Measurements from ENCODE around the gene SQOR. TPM values are rescaled to one million over a fixed set of nuclear protein-coding genes. Genes with fewer than 3 reads are reported as not detected.

Gene SQOR
- total RNA-seq, 1 donor from 2014 or later = 48.0 TPM

- intact Hi-C loops (cut with DNase I) = no loop called here
- ATAC-seq = peak; percentile 65
- DNase-seq (ENCODE audit: low spot score) = no peak
These were observed 19.0 kb downstream of the SQOR start for GRCh38 chr15:45653702-45654424.

DNA sequence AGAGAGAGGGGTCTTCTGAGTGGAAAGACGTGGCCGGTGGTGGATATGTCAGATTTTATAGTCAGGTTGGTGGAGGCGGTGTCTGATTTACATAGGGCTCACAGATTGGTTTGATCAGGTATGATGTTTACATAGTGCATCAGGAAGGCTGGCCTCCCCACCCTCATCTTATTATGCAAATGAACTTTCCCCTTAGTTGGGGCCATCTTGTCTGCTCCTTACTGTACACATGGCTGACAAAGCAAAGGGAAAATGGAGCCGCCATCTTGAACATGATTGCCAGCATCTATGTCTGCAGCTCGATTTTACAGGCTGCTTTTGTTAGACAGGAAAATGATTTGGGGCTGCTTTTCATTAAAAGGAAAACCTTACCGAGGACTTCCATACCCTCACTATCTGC lies 19.9 kb downstream of the SQOR start:
- no peak for DNase-seq (ENCODE audit: low spot score)
- no peak for ATAC-seq
- intact Hi-C loops (cut with DNase I) = no loop called here

GRCh38 chr15:45657254-45657653 lies 22.4 kb downstream of the SQOR start:
- no peak for DNase-seq (ENCODE audit: low spot score)
- intact Hi-C loops (cut with DNase I) = no loop called here
- ATAC-seq = no peak

GRCh38 chr15:45657764-45658545 lies 23.1 kb downstream of the SQOR start:
- intact Hi-C loops (cut with DNase I) = no loop called here
- ATAC-seq (no peak), DNase-seq (ENCODE audit: low spot score) (no peak)

GRCh38 chr15:45660231-45660979 lies 25.6 kb downstream of the SQOR start:
- no peak for DNase-seq (ENCODE audit: low spot score)
- intact Hi-C loops (cut with DNase I) = no loop called here

DNA sequence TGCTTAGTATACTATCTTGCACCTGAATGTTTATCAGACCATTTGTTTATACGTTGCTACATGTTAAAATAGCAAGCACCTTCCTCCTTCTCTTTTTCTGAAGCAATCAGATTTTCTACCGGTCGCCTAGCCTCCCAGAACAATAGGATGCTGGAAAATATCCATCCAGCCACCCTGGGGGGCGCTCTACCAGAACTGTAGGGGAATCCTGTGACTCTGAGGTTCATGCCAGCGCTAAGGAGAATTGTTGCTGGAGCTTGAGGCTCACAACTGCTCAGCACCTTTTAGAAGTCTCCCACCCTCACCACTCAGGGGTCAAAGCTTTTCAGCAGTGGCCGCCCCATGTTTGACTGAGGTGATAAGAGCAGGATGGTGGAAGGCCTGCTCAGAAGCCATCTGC lies 27.5 kb downstream of the SQOR start:
- intact Hi-C loops (cut with DNase I) = no loop called here
- ATAC-seq (no peak), DNase-seq (ENCODE audit: low spot score) (no peak)

More at GRCh38 chr15:45660231-45660979, 25.6 kb downstream of the SQOR start:
- peak; percentile 89 for ATAC-seq

DNA sequence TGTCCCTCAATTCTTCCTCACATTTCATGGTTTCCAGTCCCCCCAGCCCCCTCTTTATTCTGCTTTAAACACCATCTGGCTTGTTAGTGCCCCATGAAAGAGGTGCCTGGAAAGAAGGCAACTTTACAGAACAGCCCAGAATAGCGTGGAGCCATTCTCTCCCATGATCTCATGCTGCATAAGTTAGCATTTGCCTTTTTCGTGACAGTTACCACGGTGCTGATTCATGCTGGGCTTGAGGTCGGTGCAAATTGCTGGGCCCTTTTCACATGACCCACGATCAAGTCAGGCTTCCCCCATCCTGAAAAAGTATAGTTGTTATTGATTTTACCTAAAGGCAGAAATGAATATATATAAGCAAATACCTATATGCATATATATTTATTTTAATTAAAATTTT lies 29.6 kb downstream of the SQOR start:
- DNase-seq (ENCODE audit: low spot score) = no peak
- intact Hi-C loops (cut with DNase I) = no loop called here
- no peak for ATAC-seq

DNA sequence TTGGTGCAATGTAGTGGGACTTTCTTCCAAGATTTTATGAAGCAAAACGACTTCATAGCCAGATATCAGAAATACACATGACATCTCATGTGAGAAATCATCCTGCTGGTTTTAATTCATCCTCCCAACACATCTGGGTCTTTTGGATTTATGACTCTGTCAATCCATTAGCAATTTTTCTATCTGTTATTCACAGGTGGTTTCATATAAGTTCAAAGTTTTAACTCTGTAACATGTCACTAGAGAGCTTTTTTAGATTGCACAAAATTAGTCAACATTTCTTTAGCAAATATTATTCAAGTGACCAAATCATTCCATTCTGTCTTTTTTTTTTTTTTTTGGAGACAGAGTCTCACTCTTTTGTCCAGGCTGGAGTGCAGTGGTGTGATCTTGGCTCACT lies 30.4 kb downstream of the SQOR start:
- ATAC-seq (no peak), DNase-seq (ENCODE audit: low spot score) (no peak)
- intact Hi-C loops (cut with DNase I) = no loop called here

- DNase-seq (ENCODE audit: low spot score) = no peak
- intact Hi-C loops (cut with DNase I) = no loop called here
- ATAC-seq = no peak
These were observed 31.5 kb downstream of the SQOR start for GRCh38 chr15:45666119-45666875.

DNA sequence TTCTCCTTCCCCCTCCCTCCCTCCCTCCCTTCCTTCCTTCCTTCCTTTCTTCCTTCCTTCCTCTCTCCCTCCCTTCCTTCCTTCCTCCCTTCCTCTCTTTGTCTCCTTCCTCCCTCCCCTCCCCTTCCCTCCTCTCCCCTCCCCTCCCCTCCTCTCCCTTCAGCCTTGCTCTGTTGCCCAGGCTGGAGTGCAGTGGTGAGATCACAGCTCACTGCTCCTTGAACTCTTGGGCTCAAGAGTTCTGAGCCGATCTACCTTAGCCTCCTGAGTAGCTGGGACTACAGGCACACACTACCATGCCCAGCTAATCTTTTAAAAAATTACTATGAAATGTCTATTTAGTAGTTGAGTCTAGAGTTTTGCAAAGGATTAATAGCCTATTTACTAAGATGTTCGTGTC lies 32.2 kb downstream of the SQOR start:
- intact Hi-C loops (cut with DNase I) = no loop called here
- no peak for ATAC-seq
- no peak for DNase-seq (ENCODE audit: low spot score)

- intact Hi-C loops (cut with DNase I) = no loop called here
- no peak for ATAC-seq
- no peak for DNase-seq (ENCODE audit: low spot score)
These were observed 33.6 kb downstream of the SQOR start for GRCh38 chr15:45668386-45668785.

GRCh38 chr15:45669422-45669821 lies 34.6 kb downstream of the SQOR start:
- intact Hi-C loops (cut with DNase I) = no loop called here
- DNase-seq (ENCODE audit: low spot score) (no peak), ATAC-seq (no peak)

GRCh38 chr15:45670091-45670490 lies 35.3 kb downstream of the SQOR start:
- intact Hi-C loops (cut with DNase I) = no loop called here
- ATAC-seq (no peak), DNase-seq (ENCODE audit: low spot score) (no peak)

DNA sequence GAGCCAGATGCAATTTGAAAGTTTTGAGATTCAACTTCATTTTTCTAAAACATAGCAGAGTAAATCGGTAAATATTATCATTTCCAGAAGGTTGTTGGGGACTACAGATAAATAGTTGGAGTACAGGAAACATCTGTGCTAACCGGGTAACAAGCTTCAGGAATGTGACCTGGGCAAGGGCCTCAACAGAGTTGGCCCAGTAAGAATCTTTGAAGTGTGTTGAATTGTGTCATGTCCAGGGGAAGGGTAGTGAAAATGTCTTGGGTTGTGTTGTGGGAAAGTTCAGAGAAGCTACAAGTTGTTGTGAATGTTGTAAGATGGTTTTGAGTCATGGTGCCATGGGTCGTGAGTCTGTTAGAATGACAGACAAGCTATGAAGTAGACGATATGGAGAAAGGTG lies 35.7 kb downstream of the SQOR start:
- intact Hi-C loops (cut with DNase I) = no loop called here
- ATAC-seq (no peak), DNase-seq (ENCODE audit: low spot score) (no peak)

- DNase-seq (ENCODE audit: low spot score) = no peak
- intact Hi-C loops (cut with DNase I) = no loop called here
- no peak for ATAC-seq
These were observed 39.8 kb downstream of the SQOR start for GRCh38 chr15:45674677-45675076.

DNA sequence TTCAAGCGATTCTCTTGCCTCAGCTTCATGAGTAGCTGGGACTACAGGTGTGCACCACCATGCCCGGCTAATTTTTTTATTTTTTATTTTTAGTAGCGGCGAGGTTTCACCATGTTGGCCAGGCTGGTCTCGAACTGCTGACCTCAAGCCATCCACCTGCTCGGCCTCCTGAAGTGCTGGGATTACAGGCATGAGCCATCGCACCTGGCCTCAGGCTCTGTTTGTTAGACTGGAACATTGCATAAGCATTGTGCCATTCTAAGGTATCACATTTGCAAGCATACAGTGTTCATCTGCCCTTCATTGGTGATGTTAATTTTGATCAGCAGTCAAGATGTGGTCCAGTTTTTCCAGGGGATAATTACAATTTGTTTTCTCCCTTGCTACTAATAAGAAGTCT lies 43.0 kb downstream of the SQOR start:
- intact Hi-C loops (cut with DNase I) = no loop called here
- ATAC-seq (no peak), DNase-seq (ENCODE audit: low spot score) (no peak)

GRCh38 chr15:45678459-45679178 lies 43.8 kb downstream of the SQOR start:
- intact Hi-C loops (cut with DNase I) = no loop called here
- no peak for DNase-seq (ENCODE audit: low spot score)
- no peak for ATAC-seq

DNA sequence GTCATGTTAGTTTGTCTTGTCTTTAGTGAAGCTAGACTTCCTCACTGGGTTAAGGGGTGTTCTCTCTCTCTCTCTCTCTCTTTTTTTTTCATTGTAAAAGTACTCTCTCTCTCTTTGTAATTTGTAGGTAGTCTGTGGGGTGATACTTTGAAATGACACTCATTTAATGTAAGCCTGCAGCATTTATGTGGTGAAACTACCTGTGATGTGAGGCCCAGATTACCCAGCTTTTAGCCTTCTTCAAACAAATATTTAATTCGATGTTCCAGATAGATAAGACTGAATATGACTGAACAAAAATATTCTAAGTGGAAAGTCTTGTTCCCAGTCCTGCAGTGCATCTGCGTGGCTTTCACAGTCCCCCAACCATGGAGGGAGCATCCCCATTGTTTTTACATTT lies 49.7 kb downstream of the SQOR start:
- intact Hi-C loops (cut with DNase I) = no loop called here
- no peak for ATAC-seq
- no peak for DNase-seq (ENCODE audit: low spot score)

- DNase-seq (ENCODE audit: low spot score) = no peak
- intact Hi-C loops (cut with DNase I) = no loop called here
- no peak for ATAC-seq
These were observed 54.8 kb downstream of the SQOR start for GRCh38 chr15:45689616-45690015.
